Subcutaneous adipose tissue (tissue), 4 donors: ENCODE measurements around the gene ARHGAP45. TPM values are rescaled to one million over a fixed set of nuclear protein-coding genes. Genes with fewer than 3 reads are reported as not detected.

Experiments used
- total RNA-seq, 4 donors: library from RNA; depleted of rRNA; stranded (reverse); fragments of >200 nt; gene quantifications; one replicate each; pipeline ENCODE4 v1.1.0, GENCODE V29; 2016
- TF ChIP-seq, protein P1 (sequence below): fragments of 450-650 bp; IDR thresholded peaks from one replicate; pipeline ENCODE4 v1.5.1; 2016; ENCODE audit warnings: low read depth, mild to moderate bottlenecking, control low read depth, antibody characterized with exemption, moderate library complexity

The ARHGAP45 gene
- total RNA-seq, 4 donors from 2014 or later: 31.3 to 52.5 (median 44.0) TPM

DNA sequence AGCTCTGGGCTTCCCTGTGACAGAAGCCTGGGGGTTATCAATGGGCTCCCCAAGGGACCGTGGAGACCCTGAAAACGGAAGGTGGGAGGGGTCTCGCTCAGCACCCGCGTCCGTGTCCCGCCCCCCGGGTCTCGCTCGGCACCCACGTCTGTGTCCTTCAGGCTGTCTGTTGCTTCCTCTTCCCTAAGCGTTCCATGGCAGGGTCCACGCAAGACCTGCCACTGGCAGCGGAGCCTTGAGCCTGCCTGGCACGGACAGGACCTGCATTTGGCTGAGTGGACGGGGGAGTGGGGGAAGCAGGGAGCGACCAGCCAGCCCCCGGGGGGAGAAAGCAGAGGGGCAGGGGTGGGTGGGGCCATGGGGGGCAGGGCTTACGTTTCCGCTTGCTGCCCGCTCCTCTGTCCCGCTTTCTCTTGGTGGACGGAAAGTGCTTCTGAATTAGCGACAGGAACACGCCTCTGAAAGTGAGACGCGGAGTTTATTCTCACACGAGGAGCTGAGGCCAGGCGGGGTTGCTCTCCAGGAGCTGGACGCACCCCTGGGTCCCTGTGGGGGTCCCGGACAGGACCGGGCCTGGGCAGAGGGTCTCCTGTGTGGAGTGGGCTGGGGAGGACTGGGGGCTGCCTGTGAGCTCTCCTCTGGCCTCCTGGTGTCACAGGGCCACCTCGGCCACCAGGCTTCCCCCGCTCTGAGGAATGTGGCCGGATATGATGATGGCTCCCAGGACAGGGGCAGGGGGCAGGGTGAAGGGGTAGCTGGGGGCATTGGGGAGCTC, 48.9 kb downstream of the ARHGAP45 start:
- TF ChIP-seq, protein P1, sequence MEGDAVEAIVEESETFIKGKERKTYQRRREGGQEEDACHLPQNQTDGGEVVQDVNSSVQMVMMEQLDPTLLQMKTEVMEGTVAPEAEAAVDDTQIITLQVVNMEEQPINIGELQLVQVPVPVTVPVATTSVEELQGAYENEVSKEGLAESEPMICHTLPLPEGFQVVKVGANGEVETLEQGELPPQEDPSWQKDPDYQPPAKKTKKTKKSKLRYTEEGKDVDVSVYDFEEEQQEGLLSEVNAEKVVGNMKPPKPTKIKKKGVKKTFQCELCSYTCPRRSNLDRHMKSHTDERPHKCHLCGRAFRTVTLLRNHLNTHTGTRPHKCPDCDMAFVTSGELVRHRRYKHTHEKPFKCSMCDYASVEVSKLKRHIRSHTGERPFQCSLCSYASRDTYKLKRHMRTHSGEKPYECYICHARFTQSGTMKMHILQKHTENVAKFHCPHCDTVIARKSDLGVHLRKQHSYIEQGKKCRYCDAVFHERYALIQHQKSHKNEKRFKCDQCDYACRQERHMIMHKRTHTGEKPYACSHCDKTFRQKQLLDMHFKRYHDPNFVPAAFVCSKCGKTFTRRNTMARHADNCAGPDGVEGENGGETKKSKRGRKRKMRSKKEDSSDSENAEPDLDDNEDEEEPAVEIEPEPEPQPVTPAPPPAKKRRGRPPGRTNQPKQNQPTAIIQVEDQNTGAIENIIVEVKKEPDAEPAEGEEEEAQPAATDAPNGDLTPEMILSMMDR: no peak

DNA sequence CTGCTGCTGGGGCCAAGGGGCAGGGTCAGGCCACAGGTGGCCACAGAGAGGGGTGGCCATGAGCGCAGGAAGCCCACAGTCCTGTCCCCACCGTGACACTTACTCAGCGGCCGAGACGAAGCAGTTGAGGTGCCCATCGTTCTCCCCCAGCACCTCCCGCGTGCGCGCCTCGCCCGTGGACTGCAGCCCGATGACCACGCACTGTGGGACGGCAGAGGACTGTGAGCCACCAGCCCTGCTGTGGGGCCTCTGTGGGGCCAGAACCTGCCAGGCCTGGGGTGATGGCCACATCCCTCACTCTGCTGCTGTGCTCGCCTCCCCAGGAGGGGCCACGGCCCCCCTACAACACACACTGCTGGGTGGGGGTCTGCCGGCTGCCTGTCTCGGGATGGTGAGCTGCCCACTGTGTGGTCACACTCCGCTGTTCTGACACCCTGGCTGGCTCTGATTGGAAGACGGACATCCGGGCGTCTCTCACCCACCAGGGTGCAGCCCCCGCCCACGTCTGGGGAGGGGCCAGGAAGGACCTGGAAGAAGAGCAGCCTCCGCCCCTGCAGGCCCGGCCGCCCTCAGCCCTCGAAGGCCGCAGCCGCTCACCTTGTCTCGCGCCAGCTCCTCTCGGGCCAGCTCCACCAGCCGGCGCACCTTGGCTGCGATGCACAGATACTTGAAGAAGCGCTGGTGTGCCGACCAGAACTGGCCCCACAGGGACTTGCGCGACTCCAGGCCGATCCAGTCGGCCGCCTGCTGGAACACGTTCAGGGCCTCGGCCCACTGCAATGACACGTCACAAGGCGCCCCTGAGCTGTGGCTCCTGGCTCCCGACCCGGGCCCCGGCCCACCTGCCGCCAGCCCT, 50.0 kb downstream of the ARHGAP45 start:
- TF ChIP-seq, protein P1: no peak

DNA sequence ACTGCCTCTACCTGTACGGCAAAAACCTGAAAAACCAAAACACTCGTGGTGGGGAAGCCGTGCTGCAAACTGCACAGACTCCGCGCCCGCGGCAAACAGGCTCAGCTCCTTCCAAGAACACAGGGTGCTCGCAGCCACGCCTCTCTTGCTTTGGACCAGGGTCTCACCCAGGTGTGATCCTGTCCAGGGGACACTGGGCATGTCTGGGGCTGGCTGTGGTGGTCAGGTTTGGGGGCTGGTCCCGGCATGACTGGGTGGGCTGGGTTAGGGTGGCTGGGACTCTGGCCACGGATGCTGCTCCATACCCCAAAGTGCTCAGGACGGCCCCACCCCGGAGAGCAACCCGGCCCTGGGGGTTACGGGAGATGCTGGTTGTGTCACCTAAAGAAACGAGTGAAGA, 50.7 kb downstream of the ARHGAP45 start:
- TF ChIP-seq, protein P1: no peak

DNA sequence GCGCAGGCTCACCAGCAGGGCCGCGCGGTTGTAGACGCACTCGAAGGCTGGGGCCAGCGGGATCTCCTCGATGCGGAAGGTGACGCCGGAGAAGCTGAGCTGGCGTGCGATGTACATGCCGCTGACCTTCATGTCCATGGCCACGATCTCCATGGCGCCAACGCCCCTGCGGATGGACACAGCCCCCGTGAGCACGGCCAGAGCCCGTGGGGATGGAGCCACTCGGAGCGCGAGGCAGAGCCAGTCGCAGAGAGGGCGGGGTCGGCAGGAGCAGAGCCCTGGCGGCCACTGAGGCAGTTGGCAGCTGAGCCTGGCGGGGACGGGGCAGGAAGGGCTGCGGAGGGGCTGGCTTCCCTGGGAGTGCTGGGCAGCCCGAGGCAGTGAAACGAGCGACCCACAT, 52.0 kb downstream of the ARHGAP45 start:
- TF ChIP-seq, protein P1: no peak

DNA sequence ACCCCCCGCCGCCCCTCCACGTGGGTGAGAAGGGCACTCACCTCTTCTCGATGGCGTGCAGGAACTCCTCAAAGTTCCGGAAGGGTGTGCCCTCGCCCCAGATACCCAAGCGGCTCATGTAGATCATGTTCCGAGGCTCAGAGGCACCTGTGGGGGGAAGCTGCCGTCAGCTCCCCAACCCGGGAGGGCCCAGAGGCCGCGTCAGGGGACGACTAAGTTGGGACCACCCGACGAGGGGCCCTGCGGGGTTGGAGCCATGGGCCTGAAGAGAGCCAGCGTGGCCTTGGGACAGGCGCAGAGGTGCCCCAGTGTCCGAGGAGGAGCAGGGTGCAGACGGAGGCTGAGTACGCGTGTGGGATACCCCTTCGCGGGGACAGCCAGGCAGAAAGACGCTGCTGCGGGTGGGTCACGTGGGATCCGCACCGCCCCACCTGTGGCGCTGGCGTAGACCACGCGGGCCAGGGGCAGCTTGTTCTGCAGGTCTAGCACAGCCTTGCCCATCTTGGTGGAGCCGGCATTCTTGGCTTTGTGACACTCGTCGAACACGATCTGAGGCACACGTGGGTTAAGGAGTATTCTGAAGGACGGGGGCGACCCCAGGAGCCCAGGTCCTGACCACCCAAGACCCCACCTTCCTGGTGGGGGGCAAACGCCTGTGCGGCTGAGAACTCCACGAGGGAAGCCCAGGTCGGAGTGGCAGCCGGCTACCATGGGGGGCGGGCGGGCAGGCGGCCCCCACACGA, 52.7 kb downstream of the ARHGAP45 start:
- TF ChIP-seq, protein P1: no peak

DNA sequence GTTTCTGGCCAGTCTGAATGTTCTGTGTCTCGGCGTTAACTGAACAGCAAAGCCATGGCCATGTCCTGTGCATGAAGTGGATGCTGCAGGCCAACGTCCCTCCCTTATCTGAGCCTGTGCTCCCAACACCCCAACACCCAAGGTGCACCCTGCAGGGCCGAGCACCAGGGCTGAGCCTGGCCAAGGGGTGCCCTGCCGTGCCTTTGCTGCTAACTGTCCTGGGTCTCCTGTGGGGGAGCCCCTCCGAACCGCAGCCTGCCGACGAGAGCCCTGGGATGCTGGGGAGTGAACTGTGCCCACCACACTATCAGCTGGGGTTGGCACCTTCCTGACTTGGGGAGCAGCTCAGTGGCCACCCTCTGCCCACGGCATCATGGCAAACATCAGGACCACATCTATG, 54.4 kb downstream of the ARHGAP45 start:
- TF ChIP-seq, protein P1: no peak
